GM12891 (cell line): ENCODE measurements around the gene TMEM254.
"Not testable (repeated sequence)": the region's sequence is repeated elsewhere in the genome, so short reads cannot be mapped to it uniquely, and the experiment has no call there.

ENCODE experiments used
- POLR2A ChIP-seq: IDR thresholded peaks from 2 replicates; pipeline ENCODE4 v1.6.1; 2011; ENCODE audit warnings: low read depth, low read length, control low read depth
- POLR2AphosphoS5 ChIP-seq: IDR thresholded peaks from 2 replicates; pipeline ENCODE4 v1.6.1; 2011; ENCODE audit warnings: low read depth, low read length, control low read depth
- SPI1 ChIP-seq: IDR thresholded peaks from 2 replicates; pipeline ENCODE4 v1.6.1; 2011; ENCODE audit warnings: low read depth, low read length, control low read depth
- TAF1 ChIP-seq: IDR thresholded peaks from 2 replicates; pipeline ENCODE4 v1.6.1; 2011; ENCODE audit warnings: low read depth, low read length, control low read depth

- not testable (repeated sequence) for TF ChIP-seq POLR2AphosphoS5, POLR2A, SPI1, TAF1
Measured at GRCh38 chr10:80067821-80068220, 10.6 kb upstream of the TMEM254 start.
